ENCODE results near the gene PHLPP1. TPM values are rescaled to one million over a fixed set of nuclear protein-coding genes. Genes with fewer than 3 reads are reported as not detected.

Gene PHLPP1
- total RNA-seq, 1 experiment from 2014 or later, result 14.7 TPM

DNA sequence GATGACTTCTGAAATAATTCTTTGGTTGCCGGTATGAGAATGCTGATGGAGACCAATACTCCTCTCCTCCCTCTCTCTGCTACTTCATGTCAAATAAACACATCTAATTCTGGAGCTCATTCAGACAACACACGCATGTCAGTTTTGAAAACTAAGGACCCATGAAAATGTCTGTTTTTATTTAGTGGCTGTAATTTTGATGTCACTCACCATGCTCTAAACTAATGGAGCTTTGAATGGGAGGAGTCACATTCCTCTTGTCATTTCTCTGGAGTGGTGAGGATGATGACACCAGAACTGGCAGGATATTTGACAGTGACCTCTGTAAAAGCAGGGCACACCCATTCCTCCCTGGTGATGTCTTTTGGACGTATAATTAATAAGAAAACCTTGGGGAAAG, 163.0 kb downstream of the PHLPP1 start:
- Histone ChIP-seq H3K36me3 (ENCODE audit: control insufficient read depth in 1 of 2, insufficient read depth in 2 of 2, low read length in 2 of 2) (no peaks in the 10 kb centered on the region), H3K79me2 (ENCODE audit: insufficient read depth, low read length) (no peaks in the 10 kb centered on the region), H3K9me2 (ENCODE audit: insufficient read depth) (no peaks in the 10 kb centered on the region), H2AFZ (ENCODE audit: low read depth, low read length, poor library complexity, severe bottlenecking) (no peak overlapping the region), H4K20me1 (ENCODE audit: insufficient read depth) (no peaks in the 10 kb centered on the region), H3K9me3 (ENCODE audit: control insufficient read depth in 1 of 2, insufficient read depth in 1 of 2, low read depth in 1 of 2, low read length in 2 of 2) (no peaks in the 10 kb centered on the region), H3K27me3 (ENCODE audit: insufficient read depth, low read length) (no peaks in the 10 kb centered on the region), H3K4me3 (replicated peaks in 1 of 2; ENCODE audit: low read depth in 1 of 2, low read length in 2 of 2) (no peak overlapping the region), H3K4me1 (ENCODE audit: control insufficient read depth in 1 of 2, insufficient read depth in 2 of 2, low read length in 2 of 2) (peaks cover 57 to 86% of the 10 kb centered on the region in 2 experiments), H3K9ac (ENCODE audit: low read length) (no peak overlapping the region), H3K27ac (ENCODE audit: low read depth, low read length) (no peak overlapping the region), H3K4me2 (ENCODE audit: low read length) (peak overlapping the region; percentile 61)
- POLR2A ChIA-PET, result no interaction called here
- RAD21 ChIA-PET (ENCODE audit: low non-redundant PET in 1 of 2, low total read pairs in 2 of 2, uncharacterized antibody in 2 of 2, unreplicated experiment in 2 of 2), result no interaction called here
- no peak for ATAC-seq
- CTCF ChIA-PET, result no interaction called here
- intact Hi-C loops (cut with micrococcal nuclease), result no loop called here
- no TSS peak for BruUV-seq (replicated peaks)
- no peak for DNase-seq (ENCODE audit: low read depth, low spot score)
- TF ChIP-seq SRF (IDR thresholded peaks at IDR 0.05; ENCODE audit: low read depth) (no peak), POLR2AphosphoS5 (IDR thresholded peaks at IDR 0.05; ENCODE audit: low read depth, low read length) (no peak), ZFX (IDR thresholded peaks at IDR 0.05) (no peak), EGR1 (IDR thresholded peaks at IDR 0.05; ENCODE audit: low read depth) (no peak), FOSL1 (IDR thresholded peaks at IDR 0.05; ENCODE audit: low read depth) (no peak), YY1 (IDR thresholded peaks at IDR 0.05; ENCODE audit: extremely low read depth, insufficient replicate concordance, low read depth, low read length) (no peak), EZH2phosphoT487 (IDR thresholded peaks at IDR 0.05; ENCODE audit: borderline replicate concordance) (no peak), SIN3A (IDR thresholded peaks at IDR 0.05; ENCODE audit: low read depth) (no peak), POLR2A (IDR thresholded peaks at IDR 0.05; ENCODE audit: borderline replicate concordance, extremely low read depth, insufficient read depth, insufficient read length) (no peak), JUND (IDR thresholded peaks at IDR 0.05) (no peak), SP1 (IDR thresholded peaks at IDR 0.05; ENCODE audit: low read depth) (no peak), EZH2 (IDR thresholded peaks at IDR 0.05) (no peak), CBX3 (IDR thresholded peaks at IDR 0.05; ENCODE audit: low read depth) (no peak), RAD21 (IDR thresholded peaks at IDR 0.05; ENCODE audit: low read depth) (no peak), ELF1 (IDR thresholded peaks at IDR 0.05; ENCODE audit: borderline replicate concordance, low read depth) (no peak)
- TF ChIP-seq, protein P1, sequence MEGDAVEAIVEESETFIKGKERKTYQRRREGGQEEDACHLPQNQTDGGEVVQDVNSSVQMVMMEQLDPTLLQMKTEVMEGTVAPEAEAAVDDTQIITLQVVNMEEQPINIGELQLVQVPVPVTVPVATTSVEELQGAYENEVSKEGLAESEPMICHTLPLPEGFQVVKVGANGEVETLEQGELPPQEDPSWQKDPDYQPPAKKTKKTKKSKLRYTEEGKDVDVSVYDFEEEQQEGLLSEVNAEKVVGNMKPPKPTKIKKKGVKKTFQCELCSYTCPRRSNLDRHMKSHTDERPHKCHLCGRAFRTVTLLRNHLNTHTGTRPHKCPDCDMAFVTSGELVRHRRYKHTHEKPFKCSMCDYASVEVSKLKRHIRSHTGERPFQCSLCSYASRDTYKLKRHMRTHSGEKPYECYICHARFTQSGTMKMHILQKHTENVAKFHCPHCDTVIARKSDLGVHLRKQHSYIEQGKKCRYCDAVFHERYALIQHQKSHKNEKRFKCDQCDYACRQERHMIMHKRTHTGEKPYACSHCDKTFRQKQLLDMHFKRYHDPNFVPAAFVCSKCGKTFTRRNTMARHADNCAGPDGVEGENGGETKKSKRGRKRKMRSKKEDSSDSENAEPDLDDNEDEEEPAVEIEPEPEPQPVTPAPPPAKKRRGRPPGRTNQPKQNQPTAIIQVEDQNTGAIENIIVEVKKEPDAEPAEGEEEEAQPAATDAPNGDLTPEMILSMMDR (IDR thresholded peaks at IDR 0.05 in 2 of 3, conservative IDR thresholded peaks at IDR 0.05 in 1 of 3; ENCODE audit: borderline replicate concordance in 1 of 3, insufficient read depth in 1 of 3, low read depth in 2 of 3, low read length in 2 of 3), result no peak
- TF ChIP-seq, protein P2, sequence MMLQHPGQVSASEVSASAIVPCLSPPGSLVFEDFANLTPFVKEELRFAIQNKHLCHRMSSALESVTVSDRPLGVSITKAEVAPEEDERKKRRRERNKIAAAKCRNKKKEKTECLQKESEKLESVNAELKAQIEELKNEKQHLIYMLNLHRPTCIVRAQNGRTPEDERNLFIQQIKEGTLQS (IDR thresholded peaks at IDR 0.05), result no peak
- TF ChIP-seq, protein P3, sequence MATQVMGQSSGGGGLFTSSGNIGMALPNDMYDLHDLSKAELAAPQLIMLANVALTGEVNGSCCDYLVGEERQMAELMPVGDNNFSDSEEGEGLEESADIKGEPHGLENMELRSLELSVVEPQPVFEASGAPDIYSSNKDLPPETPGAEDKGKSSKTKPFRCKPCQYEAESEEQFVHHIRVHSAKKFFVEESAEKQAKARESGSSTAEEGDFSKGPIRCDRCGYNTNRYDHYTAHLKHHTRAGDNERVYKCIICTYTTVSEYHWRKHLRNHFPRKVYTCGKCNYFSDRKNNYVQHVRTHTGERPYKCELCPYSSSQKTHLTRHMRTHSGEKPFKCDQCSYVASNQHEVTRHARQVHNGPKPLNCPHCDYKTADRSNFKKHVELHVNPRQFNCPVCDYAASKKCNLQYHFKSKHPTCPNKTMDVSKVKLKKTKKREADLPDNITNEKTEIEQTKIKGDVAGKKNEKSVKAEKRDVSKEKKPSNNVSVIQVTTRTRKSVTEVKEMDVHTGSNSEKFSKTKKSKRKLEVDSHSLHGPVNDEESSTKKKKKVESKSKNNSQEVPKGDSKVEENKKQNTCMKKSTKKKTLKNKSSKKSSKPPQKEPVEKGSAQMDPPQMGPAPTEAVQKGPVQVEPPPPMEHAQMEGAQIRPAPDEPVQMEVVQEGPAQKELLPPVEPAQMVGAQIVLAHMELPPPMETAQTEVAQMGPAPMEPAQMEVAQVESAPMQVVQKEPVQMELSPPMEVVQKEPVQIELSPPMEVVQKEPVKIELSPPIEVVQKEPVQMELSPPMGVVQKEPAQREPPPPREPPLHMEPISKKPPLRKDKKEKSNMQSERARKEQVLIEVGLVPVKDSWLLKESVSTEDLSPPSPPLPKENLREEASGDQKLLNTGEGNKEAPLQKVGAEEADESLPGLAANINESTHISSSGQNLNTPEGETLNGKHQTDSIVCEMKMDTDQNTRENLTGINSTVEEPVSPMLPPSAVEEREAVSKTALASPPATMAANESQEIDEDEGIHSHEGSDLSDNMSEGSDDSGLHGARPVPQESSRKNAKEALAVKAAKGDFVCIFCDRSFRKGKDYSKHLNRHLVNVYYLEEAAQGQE (IDR thresholded peaks at IDR 0.05; ENCODE audit: low read depth), result no peak
- TF ChIP-seq, protein P4, sequence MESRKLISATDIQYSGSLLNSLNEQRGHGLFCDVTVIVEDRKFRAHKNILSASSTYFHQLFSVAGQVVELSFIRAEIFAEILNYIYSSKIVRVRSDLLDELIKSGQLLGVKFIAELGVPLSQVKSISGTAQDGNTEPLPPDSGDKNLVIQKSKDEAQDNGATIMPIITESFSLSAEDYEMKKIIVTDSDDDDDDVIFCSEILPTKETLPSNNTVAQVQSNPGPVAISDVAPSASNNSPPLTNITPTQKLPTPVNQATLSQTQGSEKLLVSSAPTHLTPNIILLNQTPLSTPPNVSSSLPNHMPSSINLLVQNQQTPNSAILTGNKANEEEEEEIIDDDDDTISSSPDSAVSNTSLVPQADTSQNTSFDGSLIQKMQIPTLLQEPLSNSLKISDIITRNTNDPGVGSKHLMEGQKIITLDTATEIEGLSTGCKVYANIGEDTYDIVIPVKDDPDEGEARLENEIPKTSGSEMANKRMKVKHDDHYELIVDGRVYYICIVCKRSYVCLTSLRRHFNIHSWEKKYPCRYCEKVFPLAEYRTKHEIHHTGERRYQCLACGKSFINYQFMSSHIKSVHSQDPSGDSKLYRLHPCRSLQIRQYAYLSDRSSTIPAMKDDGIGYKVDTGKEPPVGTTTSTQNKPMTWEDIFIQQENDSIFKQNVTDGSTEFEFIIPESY (IDR thresholded peaks at IDR 0.05; ENCODE audit: extremely low read depth, insufficient replicate concordance, low read length), result no peak

All from HCT116 (cell line).